ENCODE measurements around the gene SYP.

SYP gene

GRCh38 chrX:49199906-49200771 is at the start of gene SYP:
TSS of gene SYP (minus strand) at chrX:49200193. CDS start at chrX:49200186, 7 bp downstream.
- Mint-ChIP-seq H3K4me3 (peak within 1 kb of the TSS; percentile 78), H3K4me1 (peaks cover 18% of the 10 kb centered on the region), H3K27me3 (no peaks in the 10 kb centered on the region), H3K36me3 (no peaks in the 10 kb centered on the region), H3K9me3 (no peaks in the 10 kb centered on the region), H3K27ac (peak within 1 kb of the TSS; percentile 94)

- Mint-ChIP-seq H3K4me1 (no peaks in the 10 kb centered on the region), H3K36me3 (peaks cover 7% of the 10 kb centered on the region), H3K4me3 (no peak overlapping the region), H3K9me3 (no peaks in the 10 kb centered on the region), H3K27ac (no peak overlapping the region), H3K27me3 (no peaks in the 10 kb centered on the region)
Observed at GRCh38 chrX:49249616-49250015, 49.6 kb upstream of the SYP start.

GRCh38 chrX:49249071-49249470 is 49.1 kb upstream of the SYP start:
- Mint-ChIP-seq H3K27me3 (no peaks in the 10 kb centered on the region), H3K27ac (peak overlapping the region; percentile 74), H3K4me3 (no peak overlapping the region), H3K36me3 (peaks cover 9% of the 10 kb centered on the region), H3K9me3 (no peaks in the 10 kb centered on the region), H3K4me1 (peaks cover 2% of the 10 kb centered on the region)

- Mint-ChIP-seq H3K36me3 (peaks cover 11% of the 10 kb centered on the region), H3K4me3 (no peak overlapping the region), H3K4me1 (peaks cover 4% of the 10 kb centered on the region), H3K9me3 (no peaks in the 10 kb centered on the region), H3K27me3 (no peaks in the 10 kb centered on the region), H3K27ac (no peak overlapping the region)
Observed at GRCh38 chrX:49247916-49248811, 48.2 kb upstream of the SYP start.

- H3K4me1 Mint-ChIP-seq = peaks cover 4% of the 10 kb centered on the region
- no peak overlapping the region for H3K27ac Mint-ChIP-seq
- no peaks in the 10 kb centered on the region for H3K9me3 Mint-ChIP-seq
- peaks cover 8% of the 10 kb centered on the region for H3K36me3 Mint-ChIP-seq
- H3K4me3 Mint-ChIP-seq = no peak overlapping the region
- no peaks in the 10 kb centered on the region for H3K27me3 Mint-ChIP-seq
Observed at GRCh38 chrX:49247346-49247745, 47.4 kb upstream of the SYP start.

- H3K36me3 Mint-ChIP-seq = peaks cover 8% of the 10 kb centered on the region
- H3K9me3 Mint-ChIP-seq = no peaks in the 10 kb centered on the region
- no peak overlapping the region for H3K4me3 Mint-ChIP-seq
- H3K27ac Mint-ChIP-seq = no peak overlapping the region
- no peaks in the 10 kb centered on the region for H3K27me3 Mint-ChIP-seq
- peaks cover 4% of the 10 kb centered on the region for H3K4me1 Mint-ChIP-seq
Observed at GRCh38 chrX:49246541-49246940, 46.5 kb upstream of the SYP start.

- H3K9me3 Mint-ChIP-seq = no peaks in the 10 kb centered on the region
Observed at GRCh38 chrX:49244207-49244606, 44.2 kb upstream of the SYP start.

GRCh38 chrX:49243166-49243565 is 43.2 kb upstream of the SYP start:
- Mint-ChIP-seq H3K4me3 (no peak overlapping the region), H3K27me3 (no peaks in the 10 kb centered on the region), H3K4me1 (peaks cover 21% of the 10 kb centered on the region), H3K27ac (no peak overlapping the region), H3K36me3 (peaks cover 8% of the 10 kb centered on the region), H3K9me3 (no peaks in the 10 kb centered on the region)

More at GRCh38 chrX:49244207-49244606, 44.2 kb upstream of the SYP start:
- H3K27me3 Mint-ChIP-seq = no peaks in the 10 kb centered on the region
- peak overlapping the region; percentile 75 for H3K27ac Mint-ChIP-seq
- peaks cover 16% of the 10 kb centered on the region for H3K4me1 Mint-ChIP-seq
- H3K36me3 Mint-ChIP-seq = peaks cover 7% of the 10 kb centered on the region
- no peak overlapping the region for H3K4me3 Mint-ChIP-seq

- H3K4me1 Mint-ChIP-seq = peaks cover 21% of the 10 kb centered on the region
- no peaks in the 10 kb centered on the region for H3K27me3 Mint-ChIP-seq
- H3K9me3 Mint-ChIP-seq = no peaks in the 10 kb centered on the region
- H3K27ac Mint-ChIP-seq = no peak overlapping the region
- H3K4me3 Mint-ChIP-seq = no peak overlapping the region
- H3K36me3 Mint-ChIP-seq = peaks cover 8% of the 10 kb centered on the region
Observed at GRCh38 chrX:49242545-49243066, 42.6 kb upstream of the SYP start.

- H3K27ac Mint-ChIP-seq = no peak overlapping the region
- H3K36me3 Mint-ChIP-seq = peaks cover 3% of the 10 kb centered on the region
- no peaks in the 10 kb centered on the region for H3K9me3 Mint-ChIP-seq
- no peaks in the 10 kb centered on the region for H3K27me3 Mint-ChIP-seq
- no peak overlapping the region for H3K4me3 Mint-ChIP-seq
- peaks cover 31% of the 10 kb centered on the region for H3K4me1 Mint-ChIP-seq
Observed at GRCh38 chrX:49238735-49239134, 38.7 kb upstream of the SYP start.

GRCh38 chrX:49237060-49237459 is 37.1 kb upstream of the SYP start:
- H3K4me3 Mint-ChIP-seq = peak overlapping the region; percentile 81
- H3K27ac Mint-ChIP-seq = peak overlapping the region; percentile 93
- no peaks in the 10 kb centered on the region for H3K9me3 Mint-ChIP-seq
- peaks cover 31% of the 10 kb centered on the region for H3K4me1 Mint-ChIP-seq
- peaks cover 3% of the 10 kb centered on the region for H3K36me3 Mint-ChIP-seq
- H3K27me3 Mint-ChIP-seq = no peaks in the 10 kb centered on the region

GRCh38 chrX:49233887-49234555 is 34.0 kb upstream of the SYP start:
- Mint-ChIP-seq H3K27ac (no peak overlapping the region), H3K9me3 (no peaks in the 10 kb centered on the region), H3K36me3 (peaks cover 2% of the 10 kb centered on the region), H3K27me3 (no peaks in the 10 kb centered on the region), H3K4me1 (peaks cover 18% of the 10 kb centered on the region), H3K4me3 (no peak overlapping the region)

GRCh38 chrX:49233176-49233575 is 33.2 kb upstream of the SYP start, which contains the start of gene CACNA1F:
TSS of gene CACNA1F (minus strand) at chrX:49233340. CDS start at chrX:49233309, 31 bp downstream.
- H3K9me3 Mint-ChIP-seq = no peaks in the 10 kb centered on the region
- H3K27ac Mint-ChIP-seq = peak within 1 kb of the TSS; percentile 59
- H3K4me1 Mint-ChIP-seq = peaks cover 15% of the 10 kb centered on the region
- H3K36me3 Mint-ChIP-seq = peaks cover 2% of the 10 kb centered on the region
- no peaks in the 10 kb centered on the region for H3K27me3 Mint-ChIP-seq
- H3K4me3 Mint-ChIP-seq = no peak within 1 kb of the TSS

- no peaks in the 10 kb centered on the region for H3K27me3 Mint-ChIP-seq
- H3K4me1 Mint-ChIP-seq = peaks cover 15% of the 10 kb centered on the region
- no peaks in the 10 kb centered on the region for H3K9me3 Mint-ChIP-seq
- no peak overlapping the region for H3K4me3 Mint-ChIP-seq
- H3K36me3 Mint-ChIP-seq = peaks cover 2% of the 10 kb centered on the region
- H3K27ac Mint-ChIP-seq = peak overlapping the region; percentile 59
Observed at GRCh38 chrX:49232525-49232924, 32.5 kb upstream of the SYP start.

- Mint-ChIP-seq H3K4me1 (peaks cover 5% of the 10 kb centered on the region), H3K27ac (peak overlapping the region; percentile 82), H3K36me3 (no peaks in the 10 kb centered on the region), H3K4me3 (peak overlapping the region; percentile 79), H3K9me3 (no peaks in the 10 kb centered on the region), H3K27me3 (no peaks in the 10 kb centered on the region)
Observed at GRCh38 chrX:49231333-49232000, 31.5 kb upstream of the SYP start.

Measured in activated naive CD4-positive, alpha-beta T cell treated with anti-CD3 and anti-CD28 coated beads, Interleukin-2, amount 50 U/mL, for 24 hours (primary cell).